IPS DF 4.7 (cell line): Measurements from ENCODE around the gene RPRML.
"Not testable (repeated sequence)": the region's sequence is repeated elsewhere in the genome, so short reads cannot be mapped to it uniquely, and the experiment has no call there.

Experiments used
- DNase-seq: peaks from one replicate; pipeline ENCODE4 v3.0.0-alpha.2; 2013; ENCODE audit warnings: low spot score; ENCODE audit errors: extremely low read depth

RPRML gene

GRCh38 chr17:46976626-46977270 is 2.3 kb downstream of the RPRML start:
- DNase-seq = no peak

GRCh38 chr17:46975287-46975686 is 3.8 kb downstream of the RPRML start:
- no peak for DNase-seq

- no peak for DNase-seq
Observed at GRCh38 chr17:46974086-46974485, 5.0 kb downstream of the RPRML start.

- no peak for DNase-seq
Observed at GRCh38 chr17:46972346-46972745, 6.7 kb downstream of the RPRML start.

- DNase-seq = no peak
Observed at GRCh38 chr17:46971647-46972300, 7.3 kb downstream of the RPRML start.

GRCh38 chr17:46968896-46969295 is 10.2 kb downstream of the RPRML start:
- no peak for DNase-seq

- no peak for DNase-seq
Observed at GRCh38 chr17:46968224-46968834, 10.7 kb downstream of the RPRML start.

GRCh38 chr17:46964315-46965265 is 14.5 kb downstream of the RPRML start:
- no peak for DNase-seq

GRCh38 chr17:46963571-46963970 is 15.5 kb downstream of the RPRML start:
- DNase-seq = no peak

- no peak for DNase-seq
Observed at GRCh38 chr17:46962374-46962790, 16.7 kb downstream of the RPRML start.

- DNase-seq = no peak
Observed at GRCh38 chr17:46960152-46960551, 18.9 kb downstream of the RPRML start.

GRCh38 chr17:46958041-46958591 is 20.9 kb downstream of the RPRML start:
- DNase-seq = no peak

GRCh38 chr17:46953191-46953590 is 25.9 kb downstream of the RPRML start:
- not testable (repeated sequence) for DNase-seq

GRCh38 chr17:46952115-46952514 is 26.9 kb downstream of the RPRML start:
- no peak for DNase-seq

GRCh38 chr17:46951706-46952105 is 27.3 kb downstream of the RPRML start:
- no peak for DNase-seq

GRCh38 chr17:46950997-46951621 is 27.9 kb downstream of the RPRML start:
- DNase-seq = no peak

- DNase-seq = no peak
Observed at GRCh38 chr17:46950342-46950996, 28.6 kb downstream of the RPRML start.

- no peak for DNase-seq
Observed at GRCh38 chr17:46949291-46950174, 29.5 kb downstream of the RPRML start.

GRCh38 chr17:46948544-46948943 is 30.5 kb downstream of the RPRML start:
- no peak for DNase-seq
